ENCODE data around the gene PPP6R3. TPM values are rescaled to one million over a fixed set of nuclear protein-coding genes. Genes with fewer than 3 reads are reported as not detected.

Gene PPP6R3
- total and polyA plus RNA-seq, 10 of the 15 experiments (the other 5 are each of a cell fraction or from before 2014, with no cell fraction given), result 12.4 to 123 (median 74.1) TPM

DNA sequence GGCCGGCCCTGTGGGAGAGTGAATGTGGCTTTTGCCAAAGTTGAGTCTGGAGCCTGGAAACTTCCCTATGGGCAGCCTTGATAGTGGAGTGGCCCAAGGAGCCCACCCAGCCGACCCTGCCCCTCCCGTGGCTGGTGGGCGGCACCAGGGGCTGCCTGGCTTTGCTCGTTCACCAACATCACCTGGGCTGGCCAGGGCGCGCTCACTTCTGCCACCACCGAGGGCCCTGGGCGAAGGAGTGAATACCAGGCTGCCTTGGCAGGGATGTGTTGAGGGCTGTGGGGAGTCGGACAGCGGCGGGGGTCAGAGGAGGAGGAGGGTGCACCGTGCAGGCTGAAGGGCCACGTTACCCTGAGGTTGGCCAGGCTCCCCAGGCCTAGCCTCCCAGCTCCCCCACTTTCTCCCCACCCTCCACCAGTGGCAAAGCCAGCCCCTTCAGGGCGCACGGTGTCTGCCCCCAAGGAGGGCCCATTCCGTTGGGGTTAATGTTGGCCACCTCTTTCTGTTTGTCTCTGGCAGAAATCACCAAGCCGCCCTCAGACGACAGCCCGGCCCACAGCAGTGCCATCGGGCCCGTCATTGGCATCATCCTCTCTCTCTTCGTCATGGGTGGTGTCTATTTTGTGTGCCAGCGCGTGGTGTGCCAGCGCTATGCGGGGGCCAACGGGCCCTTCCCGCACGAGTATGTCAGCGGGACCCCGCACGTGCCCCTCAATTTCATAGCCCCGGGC, 22.5 kb upstream of the PPP6R3 start (continued):
- no peak for TF ChIP-seq ASH2L (IDR thresholded peaks at IDR 0.05; ENCODE audit: borderline replicate concordance, low read depth)

DNA sequence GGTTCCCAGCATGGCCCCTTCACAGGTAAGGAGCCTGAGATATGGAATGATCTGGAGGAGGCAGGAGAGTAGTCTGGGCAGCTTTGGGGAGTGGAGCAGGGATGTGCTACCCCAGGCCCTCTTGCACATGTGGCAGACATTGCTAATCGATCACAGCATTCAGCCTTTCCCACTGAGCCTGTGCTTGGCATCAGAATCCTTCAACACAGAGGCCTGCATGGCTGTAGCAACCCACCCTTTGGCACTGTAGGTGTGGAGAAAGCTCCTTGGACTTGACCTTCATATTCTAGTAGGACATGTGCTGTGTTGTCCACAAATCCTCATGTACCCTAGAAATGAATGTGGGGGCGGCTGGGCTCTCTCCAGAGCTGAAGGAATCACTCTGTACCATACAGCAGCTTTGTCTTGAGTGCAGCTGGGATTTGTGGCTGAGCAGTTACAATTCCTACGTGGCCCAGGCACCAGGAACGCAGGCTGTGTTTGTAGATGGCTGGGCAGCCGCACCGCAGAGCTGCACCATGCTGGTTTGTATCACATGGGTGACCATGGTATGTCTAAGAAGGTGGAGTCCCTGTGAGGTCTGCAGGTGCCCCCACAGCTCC, 21.8 kb upstream of the PPP6R3 start:
- DNase-seq (ENCODE audit: low read depth, low spot score), result no peak
- FAIRE-seq, result no peak
- RAD21 ChIA-PET (ENCODE audit: unreplicated experiment), result no interaction called here
- peaks cover 5% of the 10 kb centered on the region; the same call in 1 of the 2 replicates for H3K4me1 ChIP-seq (ENCODE audit: control insufficient read depth, insufficient read depth, low read length)
- POLR2A ChIA-PET, result no interaction called here
- no peak overlapping the region for H3K27ac ChIP-seq (ENCODE audit: control insufficient read depth, insufficient read depth)
- TF ChIP-seq POU2F2 (IDR thresholded peaks at IDR 0.05; ENCODE audit: borderline replicate concordance, low read depth, low read length) (no peak), CBX5 (IDR thresholded peaks at IDR 0.05; ENCODE audit: low read depth) (no peak), NFIC (IDR thresholded peaks at IDR 0.05; ENCODE audit: low read depth, low read length) (no peak), HDGF (IDR thresholded peaks at IDR 0.05) (no peak), ETV6 (conservative IDR thresholded peaks at IDR 0.05 in 1 of 2, IDR thresholded peaks at IDR 0.05 in 1 of 2; ENCODE audit: borderline replicate concordance in 1 of 2, low read depth in 1 of 2) (no peak), ESRRA (IDR thresholded peaks at IDR 0.05; ENCODE audit: low read length) (no peak)
- TF ChIP-seq, protein P1, sequence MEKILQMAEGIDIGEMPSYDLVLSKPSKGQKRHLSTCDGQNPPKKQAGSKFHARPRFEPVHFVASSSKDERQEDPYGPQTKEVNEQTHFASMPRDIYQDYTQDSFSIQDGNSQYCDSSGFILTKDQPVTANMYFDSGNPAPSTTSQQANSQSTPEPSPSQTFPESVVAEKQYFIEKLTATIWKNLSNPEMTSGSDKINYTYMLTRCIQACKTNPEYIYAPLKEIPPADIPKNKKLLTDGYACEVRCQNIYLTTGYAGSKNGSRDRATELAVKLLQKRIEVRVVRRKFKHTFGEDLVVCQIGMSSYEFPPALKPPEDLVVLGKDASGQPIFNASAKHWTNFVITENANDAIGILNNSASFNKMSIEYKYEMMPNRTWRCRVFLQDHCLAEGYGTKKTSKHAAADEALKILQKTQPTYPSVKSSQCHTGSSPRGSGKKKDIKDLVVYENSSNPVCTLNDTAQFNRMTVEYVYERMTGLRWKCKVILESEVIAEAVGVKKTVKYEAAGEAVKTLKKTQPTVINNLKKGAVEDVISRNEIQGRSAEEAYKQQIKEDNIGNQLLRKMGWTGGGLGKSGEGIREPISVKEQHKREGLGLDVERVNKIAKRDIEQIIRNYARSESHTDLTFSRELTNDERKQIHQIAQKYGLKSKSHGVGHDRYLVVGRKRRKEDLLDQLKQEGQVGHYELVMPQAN (conservative IDR thresholded peaks at IDR 0.05), result no peak
- intact Hi-C loops (cut with micrococcal nuclease; ENCODE audit: unreplicated experiment) (no loop called here), in situ Hi-C loops (cut with MboI) (no loop called here)
- H3K27me3 ChIP-seq (replicated peaks in 1 of 2; ENCODE audit: control insufficient read depth in 2 of 2, insufficient read depth in 2 of 2, low read length in 1 of 2), result no peaks in the 10 kb centered on the region
- peaks cover 0 to 10% of the 10 kb centered on the region in 2 experiments; a peak in 3 of 4 replicates for H3K36me3 ChIP-seq (ENCODE audit: control insufficient read depth in 2 of 2, insufficient read depth in 2 of 2, low read length in 1 of 2)
- no peak for ATAC-seq
- BruUV-seq (replicated peaks), result no TSS peak
- no peak overlapping the region for H3K4me2 ChIP-seq (ENCODE audit: control insufficient read depth, insufficient read depth)
- CTCF ChIA-PET, result no interaction called here
- no peaks in the 10 kb centered on the region for H3K79me2 ChIP-seq (ENCODE audit: control insufficient read depth, insufficient read depth, low read length)
- H2AFZ ChIP-seq (ENCODE audit: control insufficient read depth, low read depth, low read length), result no peak overlapping the region
- H3K9ac ChIP-seq (ENCODE audit: control insufficient read depth, insufficient read depth, low read length), result no peak overlapping the region
- no peak overlapping the region for H3K4me3 ChIP-seq
- no peaks in the 10 kb centered on the region for H3K9me3 ChIP-seq (replicated peaks; ENCODE audit: control insufficient read depth, insufficient read depth, low read length)
- WGBS (ENCODE audit: insufficient coverage, insufficient replicate concordance, low lambda C conversion rate, missing lambda C conversion rate), result 88% methylated on average over 6 of the region's 6 CpGs
- H4K20me1 ChIP-seq (ENCODE audit: control insufficient read depth, insufficient read depth), result no peaks in the 10 kb centered on the region
- SMC1A ChIA-PET (ENCODE audit: uncharacterized antibody, unreplicated experiment), result no interaction called here
